ENCODE measurements around the gene BHLHE23. TPM values are rescaled to one million over a fixed set of nuclear protein-coding genes. Genes with fewer than 3 reads are reported as not detected.

Gene BHLHE23
- total RNA-seq, 1 experiment from 2014 or later: not detected

DNA sequence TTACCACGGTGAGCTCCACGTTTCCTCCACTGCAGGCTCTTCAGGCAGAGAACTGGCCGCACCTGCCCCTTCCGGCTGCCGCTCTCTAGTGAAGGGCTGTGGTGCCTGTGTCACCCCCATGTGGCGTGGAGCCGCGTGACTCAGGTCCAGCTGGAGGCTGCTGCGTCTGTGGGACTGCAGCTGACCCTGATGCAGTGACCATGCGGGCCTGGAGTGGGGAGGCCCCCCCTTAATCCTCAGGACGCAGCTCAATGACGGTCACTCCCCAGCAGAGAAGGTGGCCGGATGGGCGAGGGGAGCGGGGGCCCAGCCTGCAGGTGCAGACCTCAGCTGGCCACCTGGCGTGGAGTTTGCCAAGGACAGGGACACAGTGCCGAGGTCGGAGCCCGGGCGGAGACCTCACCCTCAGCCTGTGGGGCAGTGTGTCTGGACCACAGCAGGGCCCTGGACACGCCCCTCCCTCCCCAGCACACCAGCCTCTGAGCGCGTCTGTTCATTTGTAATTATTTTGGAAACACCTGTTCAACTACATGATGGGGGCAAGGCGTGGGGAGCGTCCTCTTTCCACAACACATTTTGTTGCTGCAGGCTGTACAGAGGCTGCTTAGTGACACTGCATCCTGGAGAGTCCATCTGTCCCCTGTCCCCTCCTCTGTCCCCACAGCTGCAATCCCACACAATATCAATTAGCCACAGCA is 10.7 kb downstream of the BHLHE23 start:
- no peak overlapping the region for H3K4me3 Mint-ChIP-seq (ENCODE audit: unreplicated experiment)
- no TSS peak for BruUV-seq (replicated peaks)
- POLR2A ChIA-PET: no interaction called here

DNA sequence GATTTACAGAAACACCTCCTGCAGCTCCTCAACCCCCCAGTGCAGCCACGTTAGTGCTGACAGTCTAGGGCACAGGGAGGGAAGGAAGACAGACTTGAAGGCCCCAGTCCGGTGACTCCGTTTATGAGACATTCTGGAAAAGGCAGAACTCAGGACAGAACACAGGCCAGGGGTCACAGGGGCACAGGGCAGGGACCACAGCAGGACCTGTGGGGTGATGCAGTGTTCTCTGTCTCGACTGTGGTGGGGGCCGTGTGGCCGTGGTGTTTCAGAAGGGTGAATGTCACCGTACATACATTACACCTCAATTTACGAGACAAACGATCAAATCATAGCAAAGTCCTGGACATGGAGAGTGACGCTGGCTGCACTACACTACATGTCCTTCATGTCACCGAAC is 11.3 kb downstream of the BHLHE23 start:
- Mint-ChIP-seq H3K36me3 (ENCODE audit: insufficient read depth, unreplicated experiment) (no peaks in the 10 kb centered on the region), H3K9me3 (ENCODE audit: unreplicated experiment) (no peaks in the 10 kb centered on the region), H3K4me3 (ENCODE audit: unreplicated experiment) (no peak overlapping the region), H3K27ac (ENCODE audit: low read depth, unreplicated experiment) (no peak overlapping the region), H3K27me3 (ENCODE audit: insufficient read depth, unreplicated experiment) (peaks cover 97% of the 10 kb centered on the region), H3K4me1 (ENCODE audit: insufficient read depth, unreplicated experiment) (no peaks in the 10 kb centered on the region)
- BruUV-seq (replicated peaks): no TSS peak
- CTCF ChIA-PET: interaction anchor here (0.6 to 1.6 kb wide), 4 partner anchors 8 to 141 kb away, joined by 3 to 6 read pairs (median 4); no protein-coding TSS in a partner anchor
- TF ChIP-seq, protein P1, sequence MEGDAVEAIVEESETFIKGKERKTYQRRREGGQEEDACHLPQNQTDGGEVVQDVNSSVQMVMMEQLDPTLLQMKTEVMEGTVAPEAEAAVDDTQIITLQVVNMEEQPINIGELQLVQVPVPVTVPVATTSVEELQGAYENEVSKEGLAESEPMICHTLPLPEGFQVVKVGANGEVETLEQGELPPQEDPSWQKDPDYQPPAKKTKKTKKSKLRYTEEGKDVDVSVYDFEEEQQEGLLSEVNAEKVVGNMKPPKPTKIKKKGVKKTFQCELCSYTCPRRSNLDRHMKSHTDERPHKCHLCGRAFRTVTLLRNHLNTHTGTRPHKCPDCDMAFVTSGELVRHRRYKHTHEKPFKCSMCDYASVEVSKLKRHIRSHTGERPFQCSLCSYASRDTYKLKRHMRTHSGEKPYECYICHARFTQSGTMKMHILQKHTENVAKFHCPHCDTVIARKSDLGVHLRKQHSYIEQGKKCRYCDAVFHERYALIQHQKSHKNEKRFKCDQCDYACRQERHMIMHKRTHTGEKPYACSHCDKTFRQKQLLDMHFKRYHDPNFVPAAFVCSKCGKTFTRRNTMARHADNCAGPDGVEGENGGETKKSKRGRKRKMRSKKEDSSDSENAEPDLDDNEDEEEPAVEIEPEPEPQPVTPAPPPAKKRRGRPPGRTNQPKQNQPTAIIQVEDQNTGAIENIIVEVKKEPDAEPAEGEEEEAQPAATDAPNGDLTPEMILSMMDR (IDR thresholded peaks at IDR 0.05; ENCODE audit: unreplicated experiment): no peak
- intact Hi-C loops (cut with micrococcal nuclease): no loop called here
- DNase-seq (ENCODE audit: unreplicated experiment): no peak
- POLR2A ChIA-PET: no interaction called here

More for the DNA sequence above, 10.7 kb downstream of the BHLHE23 start:
- no peaks in the 10 kb centered on the region for H3K9me3 Mint-ChIP-seq (ENCODE audit: unreplicated experiment)
- TF ChIP-seq, protein P1 (IDR thresholded peaks at IDR 0.05; ENCODE audit: unreplicated experiment): no peak
- H3K4me1 Mint-ChIP-seq (ENCODE audit: insufficient read depth, unreplicated experiment): no peaks in the 10 kb centered on the region
- CTCF ChIA-PET: interaction anchor here (0.6 to 0.8 kb wide), 2 partner anchors 9 to 141 kb away, joined by 3 to 6 read pairs; no protein-coding TSS in a partner anchor
- intact Hi-C loops (cut with micrococcal nuclease): no loop called here
- H3K36me3 Mint-ChIP-seq (ENCODE audit: insufficient read depth, unreplicated experiment): no peaks in the 10 kb centered on the region
- DNase-seq (ENCODE audit: unreplicated experiment): no peak
- peaks cover 98% of the 10 kb centered on the region for H3K27me3 Mint-ChIP-seq (ENCODE audit: insufficient read depth, unreplicated experiment)
- H3K27ac Mint-ChIP-seq (ENCODE audit: low read depth, unreplicated experiment): no peak overlapping the region

DNA sequence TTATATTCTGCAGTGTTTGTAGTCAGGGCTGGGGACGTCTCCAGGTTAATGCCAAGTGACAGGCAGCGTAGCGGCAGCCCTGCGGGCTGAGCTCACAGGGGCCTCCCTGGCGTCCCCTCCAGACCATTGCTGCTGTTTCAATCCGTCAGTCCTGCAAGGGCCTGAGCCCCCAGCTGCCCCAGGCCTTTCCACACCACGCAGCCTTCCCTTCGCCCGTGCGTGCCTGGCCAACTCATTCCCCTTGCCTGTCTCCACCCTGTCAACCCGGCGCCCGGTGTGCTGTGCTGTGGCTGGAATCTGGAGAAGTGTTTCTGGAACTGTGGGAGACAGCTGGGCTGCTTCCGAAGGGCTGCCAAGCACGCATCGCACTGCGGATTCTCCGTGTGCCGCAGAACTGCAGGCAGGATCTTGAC is 11.9 kb downstream of the BHLHE23 start:
- Mint-ChIP-seq H3K27ac (ENCODE audit: low read depth, unreplicated experiment) (no peak overlapping the region), H3K27me3 (ENCODE audit: insufficient read depth, unreplicated experiment) (peaks cover 91% of the 10 kb centered on the region), H3K36me3 (ENCODE audit: insufficient read depth, unreplicated experiment) (no peaks in the 10 kb centered on the region), H3K9me3 (ENCODE audit: unreplicated experiment) (no peaks in the 10 kb centered on the region), H3K4me1 (ENCODE audit: insufficient read depth, unreplicated experiment) (no peaks in the 10 kb centered on the region), H3K4me3 (ENCODE audit: unreplicated experiment) (no peak overlapping the region)
- TF ChIP-seq, protein P1 (IDR thresholded peaks at IDR 0.05; ENCODE audit: unreplicated experiment): no peak
- intact Hi-C loops (cut with micrococcal nuclease): no loop called here
- ChIA-PET POLR2A (interaction anchor here (1.4 kb wide), 1 partner anchor 9 kb away, joined by 4 read pairs; no protein-coding TSS in a partner anchor), CTCF (interaction anchor here (1.4 to 1.6 kb wide), 2 partner anchors 10 to 22 kb away, joined by 3 to 5 read pairs; no protein-coding TSS in a partner anchor)
- no TSS peak for BruUV-seq (replicated peaks)
- no peak for DNase-seq (ENCODE audit: unreplicated experiment)

DNA sequence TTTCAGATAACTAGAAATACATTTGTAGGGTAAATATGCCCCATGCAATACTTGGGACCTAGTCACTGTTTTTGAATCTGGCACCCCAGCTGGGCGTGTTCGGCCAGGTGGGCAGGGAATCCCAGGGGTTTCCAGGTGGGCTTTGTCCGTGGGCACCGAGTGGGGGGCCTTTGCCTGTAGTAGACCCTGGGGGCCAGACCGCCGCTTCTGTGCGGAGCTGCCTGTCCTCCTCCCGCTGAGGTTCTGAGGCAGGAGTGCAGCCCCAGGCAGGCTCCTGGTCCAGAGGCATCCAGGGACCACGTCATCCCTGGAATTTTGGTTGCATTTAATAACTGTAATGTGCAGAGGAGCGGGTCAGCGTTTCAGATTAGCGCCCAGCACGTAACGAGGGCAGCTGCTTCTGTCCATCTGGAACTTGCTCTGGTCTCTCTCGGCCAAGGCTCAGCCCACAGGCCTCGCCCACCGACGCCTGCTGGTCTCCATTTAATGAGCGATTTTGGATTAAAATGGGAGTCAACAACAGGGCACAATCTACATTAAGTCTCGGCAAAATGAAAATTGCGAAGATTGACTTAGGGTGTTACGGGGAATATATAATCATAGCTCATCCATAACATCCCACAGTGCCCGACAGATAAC is 12.8 kb downstream of the BHLHE23 start:
- ChIA-PET POLR2A (interaction anchor here (1.4 kb wide), 1 partner anchor 10 kb away, joined by 4 read pairs; no protein-coding TSS in a partner anchor), CTCF (interaction anchor here (1.4 to 1.6 kb wide), 2 partner anchors 9 to 22 kb away, joined by 3 to 5 read pairs; no protein-coding TSS in a partner anchor)
- Mint-ChIP-seq H3K27me3 (ENCODE audit: insufficient read depth, unreplicated experiment) (peaks cover 82% of the 10 kb centered on the region), H3K9me3 (ENCODE audit: unreplicated experiment) (no peaks in the 10 kb centered on the region), H3K27ac (ENCODE audit: low read depth, unreplicated experiment) (no peak overlapping the region), H3K4me1 (ENCODE audit: insufficient read depth, unreplicated experiment) (peaks cover 4% of the 10 kb centered on the region), H3K36me3 (ENCODE audit: insufficient read depth, unreplicated experiment) (no peaks in the 10 kb centered on the region), H3K4me3 (ENCODE audit: unreplicated experiment) (no peak overlapping the region)
- intact Hi-C loops (cut with micrococcal nuclease): no loop called here
- BruUV-seq (replicated peaks): no TSS peak
- DNase-seq (ENCODE audit: unreplicated experiment): no peak
- TF ChIP-seq, protein P1 (IDR thresholded peaks at IDR 0.05; ENCODE audit: unreplicated experiment): no peak
